Measurements from ENCODE around the gene NPLOC4.

The NPLOC4 gene

DNA sequence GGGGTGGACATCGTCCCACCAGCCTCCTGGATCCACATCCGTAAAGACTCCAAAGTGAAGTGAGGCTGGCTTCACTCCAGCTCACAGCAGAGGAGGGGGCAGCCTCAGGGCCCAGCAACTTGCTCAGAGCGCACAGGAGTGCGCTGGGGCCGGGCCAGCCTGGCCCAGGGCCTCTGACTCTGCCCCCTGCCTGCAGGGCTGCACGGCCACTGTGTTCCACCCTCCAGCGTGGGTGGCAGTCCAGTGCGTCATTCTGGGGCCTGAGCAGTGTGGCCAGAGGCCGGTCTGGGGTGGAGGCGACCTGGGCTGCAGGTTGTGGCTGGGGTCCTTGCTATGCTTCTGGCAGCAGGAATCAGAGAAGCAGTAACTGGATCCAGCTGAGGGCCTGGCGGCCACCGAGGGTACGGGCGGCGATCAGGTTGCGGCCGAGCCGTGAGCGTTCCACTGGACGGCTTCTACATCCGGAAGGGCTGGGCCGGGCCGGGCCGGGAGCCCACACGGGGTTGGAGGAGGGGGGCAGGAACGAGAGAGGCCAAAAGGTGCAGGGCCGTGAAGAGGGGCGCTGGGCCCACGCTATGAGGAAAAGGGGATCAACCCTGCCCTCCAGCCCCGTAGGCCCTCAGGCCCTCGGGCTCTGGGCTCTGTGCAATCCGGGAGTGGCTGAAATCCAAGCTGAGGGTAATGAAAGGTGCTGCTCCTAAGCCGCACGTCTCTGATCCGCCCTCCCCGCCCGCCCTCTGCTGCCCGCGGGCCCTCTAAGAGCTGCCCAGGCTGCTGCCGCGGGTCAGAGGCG is 109.1 kb downstream of the NPLOC4 start, which contains the start of gene FSCN2:
FSCN2 (plus strand) TSS at position 787 of the 793 bp plus-strand sequence. CDS start 155 bp downstream, outside the sequence.
- Histone ChIP-seq H3K27me3 (ENCODE audit: insufficient read depth, low read length, poor library complexity) (no peaks in the 10 kb centered on the region), H4K20me1 (ENCODE audit: insufficient read depth, low read length) (peaks cover 9% of the 10 kb centered on the region; the same call in 1 of the 2 replicates), H3K79me2 (ENCODE audit: insufficient read depth, low read length) (no peaks in the 10 kb centered on the region), H3K4me3 (ENCODE audit: low read depth in 1 of 2, low read length in 2 of 2) (no peak within 1 kb of the TSS), H3K9ac (ENCODE audit: low read depth, low read length) (no peak within 1 kb of the TSS), H3K36me3 (ENCODE audit: insufficient read depth, low read length) (no peaks in the 10 kb centered on the region), H3K4me2 (ENCODE audit: insufficient read depth, low read length) (no peak within 1 kb of the TSS), H3K27ac (ENCODE audit: low read length) (no peak within 1 kb of the TSS), H3K9me3 (ENCODE audit: insufficient read depth, low read length, severe bottlenecking) (no peaks in the 10 kb centered on the region), H3K4me1 (ENCODE audit: insufficient read depth, low read length) (no peaks in the 10 kb centered on the region), H2AFZ (ENCODE audit: low read depth, low read length) (no peak within 1 kb of the TSS)
- 0 out of 3 replicates have a peak, but pooled peaks have one; percentile 22 for ATAC-seq (ENCODE audit: insufficient read depth, low read depth)
- DNase-seq: no peak
- TF ChIP-seq, protein P1, sequence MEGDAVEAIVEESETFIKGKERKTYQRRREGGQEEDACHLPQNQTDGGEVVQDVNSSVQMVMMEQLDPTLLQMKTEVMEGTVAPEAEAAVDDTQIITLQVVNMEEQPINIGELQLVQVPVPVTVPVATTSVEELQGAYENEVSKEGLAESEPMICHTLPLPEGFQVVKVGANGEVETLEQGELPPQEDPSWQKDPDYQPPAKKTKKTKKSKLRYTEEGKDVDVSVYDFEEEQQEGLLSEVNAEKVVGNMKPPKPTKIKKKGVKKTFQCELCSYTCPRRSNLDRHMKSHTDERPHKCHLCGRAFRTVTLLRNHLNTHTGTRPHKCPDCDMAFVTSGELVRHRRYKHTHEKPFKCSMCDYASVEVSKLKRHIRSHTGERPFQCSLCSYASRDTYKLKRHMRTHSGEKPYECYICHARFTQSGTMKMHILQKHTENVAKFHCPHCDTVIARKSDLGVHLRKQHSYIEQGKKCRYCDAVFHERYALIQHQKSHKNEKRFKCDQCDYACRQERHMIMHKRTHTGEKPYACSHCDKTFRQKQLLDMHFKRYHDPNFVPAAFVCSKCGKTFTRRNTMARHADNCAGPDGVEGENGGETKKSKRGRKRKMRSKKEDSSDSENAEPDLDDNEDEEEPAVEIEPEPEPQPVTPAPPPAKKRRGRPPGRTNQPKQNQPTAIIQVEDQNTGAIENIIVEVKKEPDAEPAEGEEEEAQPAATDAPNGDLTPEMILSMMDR (IDR thresholded peaks at IDR 0.05; ENCODE audit: borderline replicate concordance, extremely low read depth, low read length, poor library complexity, severe bottlenecking): no peak
- TF ChIP-seq EZH2 (IDR thresholded peaks at IDR 0.05; ENCODE audit: borderline replicate concordance, low read depth, low read length, severe bottlenecking): no peak

DNA sequence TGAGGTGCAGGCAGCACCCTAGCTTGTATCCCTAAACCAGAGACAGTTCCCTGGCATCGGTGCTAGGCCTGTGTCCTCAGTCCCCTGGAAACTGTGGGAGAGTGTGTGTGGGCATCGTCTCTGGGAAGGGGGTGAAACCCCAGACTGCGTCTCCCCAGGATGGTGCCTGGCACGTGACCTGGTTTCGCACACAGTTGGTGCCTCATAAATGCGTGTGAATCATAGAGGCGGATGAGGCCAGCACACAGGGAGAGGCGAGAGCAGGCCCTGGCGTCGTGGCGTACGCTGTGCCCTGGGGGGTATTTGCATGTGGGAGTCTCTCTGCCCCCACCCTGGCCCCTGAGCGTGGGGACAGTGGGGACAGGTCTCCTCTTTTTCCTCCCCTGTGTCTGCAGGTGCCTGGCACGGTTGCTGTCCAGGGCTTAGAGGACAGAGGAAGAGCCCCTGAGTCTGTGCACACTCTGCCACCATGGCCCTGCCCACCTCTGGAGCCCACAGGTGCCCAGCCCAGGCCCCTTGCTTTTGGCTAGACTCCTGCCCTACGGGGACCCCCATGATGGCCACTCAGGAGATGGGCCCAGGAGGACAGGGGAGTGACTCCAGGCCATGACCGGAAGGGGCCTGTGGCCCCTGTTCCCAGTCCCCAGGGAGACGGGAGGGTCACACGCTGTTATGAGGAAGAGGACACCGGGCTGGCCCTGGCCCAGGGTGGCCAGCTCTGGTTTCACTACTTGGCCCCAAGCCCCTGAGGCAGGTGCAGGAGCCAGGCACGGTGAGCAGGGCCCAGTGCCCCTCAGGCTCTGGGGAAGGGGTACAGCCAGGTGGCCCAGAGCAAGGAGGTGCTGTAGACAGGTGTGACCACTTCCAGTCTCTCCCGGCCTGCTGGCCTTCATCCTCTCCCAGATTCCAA is 110.0 kb downstream of the NPLOC4 start:
- Histone ChIP-seq H3K4me3 (ENCODE audit: low read depth in 1 of 2, low read length in 2 of 2) (no peak overlapping the region), H3K36me3 (ENCODE audit: insufficient read depth, low read length) (no peaks in the 10 kb centered on the region)
- no peak for DNase-seq

DNA sequence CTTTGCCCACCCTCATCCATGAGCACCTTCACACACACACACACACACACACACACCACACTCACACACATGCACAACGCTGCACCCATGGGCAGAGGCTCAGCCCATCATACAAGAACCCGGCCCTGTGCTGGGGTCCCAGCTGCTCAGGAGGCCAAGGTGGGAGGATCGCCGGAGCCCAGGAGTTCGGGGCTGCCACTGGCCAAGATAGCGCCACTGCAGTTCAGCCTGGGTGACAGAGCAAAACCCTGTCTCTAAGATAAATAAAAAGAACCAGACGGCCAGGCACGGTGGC is 112.1 kb downstream of the NPLOC4 start:
- no peak overlapping the region for H3K9ac ChIP-seq (ENCODE audit: low read depth, low read length)
- H3K4me3 ChIP-seq (ENCODE audit: low read depth in 1 of 2, low read length in 2 of 2): no peak overlapping the region
- no peak overlapping the region for H2AFZ ChIP-seq (ENCODE audit: low read depth, low read length)
- no peak overlapping the region for H3K4me2 ChIP-seq (ENCODE audit: insufficient read depth, low read length)
- H3K9me3 ChIP-seq (ENCODE audit: insufficient read depth, low read length, severe bottlenecking): no peaks in the 10 kb centered on the region
- H3K27ac ChIP-seq (ENCODE audit: low read length): no peak overlapping the region
- ATAC-seq (ENCODE audit: insufficient read depth, low read depth): no peak
- no peak for TF ChIP-seq EZH2 (IDR thresholded peaks at IDR 0.05; ENCODE audit: borderline replicate concordance, low read depth, low read length, severe bottlenecking)
- H3K4me1 ChIP-seq (ENCODE audit: insufficient read depth, low read length): no peaks in the 10 kb centered on the region
- H3K27me3 ChIP-seq (ENCODE audit: insufficient read depth, low read length, poor library complexity): no peaks in the 10 kb centered on the region
- H4K20me1 ChIP-seq (ENCODE audit: insufficient read depth, low read length): peaks cover 16% of the 10 kb centered on the region; the same call in 1 of the 2 replicates
- H3K79me2 ChIP-seq (ENCODE audit: insufficient read depth, low read length): no peaks in the 10 kb centered on the region
- no peaks in the 10 kb centered on the region for H3K36me3 ChIP-seq (ENCODE audit: insufficient read depth, low read length)
- DNase-seq: no peak

More for the DNA sequence above, 110.0 kb downstream of the NPLOC4 start:
- no peak overlapping the region for H2AFZ ChIP-seq (ENCODE audit: low read depth, low read length)
- H3K27me3 ChIP-seq (ENCODE audit: insufficient read depth, low read length, poor library complexity): no peaks in the 10 kb centered on the region
- H4K20me1 ChIP-seq (ENCODE audit: insufficient read depth, low read length): peaks cover 9% of the 10 kb centered on the region; the same call in 1 of the 2 replicates
- TF ChIP-seq, protein P1 (IDR thresholded peaks at IDR 0.05; ENCODE audit: borderline replicate concordance, extremely low read depth, low read length, poor library complexity, severe bottlenecking): no peak
- no peak for TF ChIP-seq EZH2 (IDR thresholded peaks at IDR 0.05; ENCODE audit: borderline replicate concordance, low read depth, low read length, severe bottlenecking)
- no peak overlapping the region for H3K27ac ChIP-seq (ENCODE audit: low read length)
- H3K9me3 ChIP-seq (ENCODE audit: insufficient read depth, low read length, severe bottlenecking): no peaks in the 10 kb centered on the region
- H3K4me1 ChIP-seq (ENCODE audit: insufficient read depth, low read length): no peaks in the 10 kb centered on the region
- no peaks in the 10 kb centered on the region for H3K79me2 ChIP-seq (ENCODE audit: insufficient read depth, low read length)
- no peak overlapping the region for H3K4me2 ChIP-seq (ENCODE audit: insufficient read depth, low read length)
- no peak for ATAC-seq (ENCODE audit: insufficient read depth, low read depth)
- no peak overlapping the region for H3K9ac ChIP-seq (ENCODE audit: low read depth, low read length)

Measured in DND-41 (cell line).